ENCODE measurements around the gene SUCLG2. TPM values are rescaled to one million over a fixed set of nuclear protein-coding genes. Genes with fewer than 3 reads are reported as not detected.

SUCLG2 gene
- total RNA-seq, 4 donors from 2014 or later: 54.4 to 81.4 (median 59.6) TPM

DNA sequence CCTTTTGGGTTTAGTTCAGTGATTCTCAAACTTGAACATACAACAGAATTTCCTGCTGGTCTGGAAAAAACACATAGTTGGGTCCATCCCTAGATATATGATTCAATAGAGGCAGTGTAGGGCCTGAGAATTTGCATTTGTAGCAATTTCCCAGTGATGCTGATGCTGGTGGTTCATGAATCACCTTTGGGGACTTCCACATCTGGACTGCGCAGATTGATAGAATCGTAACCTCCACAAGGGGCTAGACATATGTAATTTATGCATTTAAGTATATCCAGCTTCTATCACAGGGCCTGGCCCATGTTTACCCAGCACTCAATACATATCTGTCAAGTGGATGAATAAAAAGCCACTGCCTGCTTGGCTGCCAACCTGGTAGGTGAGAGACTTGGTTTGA, 33.8 kb upstream of the SUCLG2 start:
- no peak for TF ChIP-seq CTCF (IDR thresholded peaks at IDR 0.05; ENCODE audit: low read depth)

- TF ChIP-seq CTCF (IDR thresholded peaks at IDR 0.05; ENCODE audit: low read depth): no peak
These were observed 31.7 kb upstream of the SUCLG2 start for GRCh38 chr3:67686069-67686468.

GRCh38 chr3:67685499-67685898, 31.1 kb upstream of the SUCLG2 start:
- TF ChIP-seq CTCF (IDR thresholded peaks at IDR 0.05; ENCODE audit: low read depth): no peak

- TF ChIP-seq CTCF (IDR thresholded peaks at IDR 0.05; ENCODE audit: low read depth): no peak
These were observed 29.8 kb upstream of the SUCLG2 start for GRCh38 chr3:67684211-67684610.

DNA sequence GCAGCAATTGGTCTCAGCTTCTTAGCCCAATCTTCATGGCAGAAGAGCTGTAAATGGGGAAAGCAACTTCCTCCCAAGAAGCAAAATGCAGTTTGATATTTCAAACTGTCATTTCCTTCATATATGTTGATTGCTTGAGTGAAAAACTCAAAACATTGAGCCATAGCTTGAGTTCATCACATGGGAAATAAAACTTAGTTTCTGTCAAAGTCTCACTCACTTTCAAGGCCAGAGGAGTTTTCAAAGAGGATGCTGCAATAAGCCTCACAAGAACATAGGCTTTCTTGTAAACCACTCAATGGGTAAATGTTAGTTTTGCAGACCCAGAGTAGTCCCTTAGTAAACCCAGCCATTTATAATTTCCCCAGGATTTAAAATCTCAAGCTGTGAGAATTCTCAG, 29.1 kb upstream of the SUCLG2 start:
- no peak for TF ChIP-seq CTCF (IDR thresholded peaks at IDR 0.05; ENCODE audit: low read depth)

- no peak for TF ChIP-seq CTCF (IDR thresholded peaks at IDR 0.05; ENCODE audit: low read depth)
These were observed 24.3 kb upstream of the SUCLG2 start for GRCh38 chr3:67678665-67679064.

GRCh38 chr3:67674055-67674454, 19.6 kb upstream of the SUCLG2 start:
- no peak for TF ChIP-seq CTCF (IDR thresholded peaks at IDR 0.05; ENCODE audit: low read depth)
